ENCODE results near the gene ST8SIA2. TPM values are rescaled to one million over a fixed set of nuclear protein-coding genes. Genes with fewer than 3 reads are reported as not detected.

ST8SIA2 gene
- polyA plus RNA-seq (2012; ENCODE audit: insufficient read length, low read depth), result not detected

DNA sequence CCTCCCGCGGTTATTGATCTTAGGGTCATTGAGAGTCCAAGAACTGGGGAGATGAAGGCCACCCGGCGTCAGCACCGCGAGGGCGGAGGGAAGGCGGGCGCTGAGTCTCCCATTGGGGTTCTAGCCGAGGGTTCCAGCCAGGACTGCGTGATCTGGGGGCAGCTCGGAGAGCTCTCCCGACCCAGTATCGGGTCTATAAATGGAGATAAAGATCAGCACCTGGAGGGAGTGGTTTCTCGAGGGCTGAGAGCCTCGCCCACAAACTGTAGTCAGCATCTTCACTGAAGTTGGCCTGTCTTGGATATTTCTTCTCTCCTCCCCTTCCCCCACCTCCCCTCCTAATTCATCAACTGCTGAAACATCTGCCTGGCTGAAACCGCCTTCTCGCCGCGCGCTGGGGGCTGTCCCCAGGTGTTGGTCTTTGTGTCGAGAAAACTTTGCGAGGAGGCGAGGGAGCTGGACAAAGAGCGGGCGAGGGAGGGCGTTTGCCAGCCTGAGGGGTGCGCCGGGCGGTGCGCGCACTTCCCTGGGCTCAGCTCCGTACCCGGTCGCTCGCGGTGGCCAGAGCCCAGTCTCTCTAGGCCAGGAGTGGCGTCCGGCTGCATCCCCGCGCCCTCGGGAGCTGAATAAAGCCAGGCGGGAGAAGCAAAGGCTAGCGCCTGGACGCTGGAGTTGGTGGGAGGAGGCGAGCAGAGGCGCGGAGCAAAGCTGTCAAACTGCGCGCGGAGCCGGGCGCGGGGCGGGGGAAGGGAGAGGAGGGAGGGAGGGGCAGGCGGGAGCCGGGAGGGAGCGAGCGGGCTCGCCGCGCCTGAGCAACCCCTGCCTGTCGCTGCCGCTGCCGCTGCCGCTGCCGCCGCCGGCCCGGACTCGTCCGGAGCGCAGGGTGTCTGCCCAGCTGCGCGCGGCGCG lies at the start of gene ST8SIA2:
Gene ST8SIA2 (plus strand): TSS at position 811 of the 909 bp plus-strand sequence. CDS start 184 bp downstream, outside the sequence.
- no peak for TF ChIP-seq FOXP2 (optimal IDR thresholded peaks at IDR 0.05; ENCODE audit: borderline replicate concordance, extremely low read depth, extremely low read length, insufficient read depth)
- TF ChIP-seq POLR2AphosphoS5 (IDR thresholded peaks at IDR 0.05; ENCODE audit: low read depth, low read length), result no peak
- TF ChIP-seq REST (IDR thresholded peaks at IDR 0.05; ENCODE audit: insufficient read depth in 1 of 2, low read depth in 2 of 2, low read length in 2 of 2), result no peak
- TF ChIP-seq TAF1 (IDR thresholded peaks at IDR 0.05; ENCODE audit: borderline replicate concordance, insufficient read depth, low read length), result no peak
- no peak for TF ChIP-seq SIN3A (IDR thresholded peaks at IDR 0.05; ENCODE audit: borderline replicate concordance, insufficient read depth, low read length)

GRCh38 chr15:92343924-92344643 lies 49.6 kb upstream of the ST8SIA2 start:
- no peak for TF ChIP-seq POLR2AphosphoS5 (IDR thresholded peaks at IDR 0.05; ENCODE audit: low read depth, low read length)
- TF ChIP-seq SIN3A (IDR thresholded peaks at IDR 0.05; ENCODE audit: borderline replicate concordance, insufficient read depth, low read length), result no peak
- TF ChIP-seq FOXP2 (optimal IDR thresholded peaks at IDR 0.05; ENCODE audit: borderline replicate concordance, extremely low read depth, extremely low read length, insufficient read depth), result no peak
- TF ChIP-seq TAF1 (IDR thresholded peaks at IDR 0.05; ENCODE audit: borderline replicate concordance, insufficient read depth, low read length), result no peak
- TF ChIP-seq REST (IDR thresholded peaks at IDR 0.05; ENCODE audit: insufficient read depth in 1 of 2, low read depth in 2 of 2, low read length in 2 of 2), result no peak

DNA sequence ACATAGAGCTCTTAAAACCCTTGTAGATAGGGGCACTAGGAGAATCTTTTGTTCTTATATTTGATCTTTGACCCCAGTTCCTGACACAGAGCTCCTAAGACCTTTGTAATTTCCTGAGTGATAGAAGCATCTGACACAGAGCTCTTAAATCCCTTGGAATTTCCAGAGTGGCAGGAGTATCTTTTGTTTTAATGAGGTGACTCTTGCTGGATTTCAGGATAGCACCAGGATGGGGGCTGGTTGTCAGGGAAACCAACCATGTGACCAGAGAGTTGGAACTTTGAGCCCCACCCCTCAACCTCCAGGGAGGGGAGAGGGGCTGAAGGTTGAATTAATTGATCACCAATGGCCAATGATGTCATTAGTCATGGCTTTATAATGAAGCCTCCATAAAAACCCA lies 47.6 kb upstream of the ST8SIA2 start:
- TF ChIP-seq SIN3A (IDR thresholded peaks at IDR 0.05; ENCODE audit: borderline replicate concordance, insufficient read depth, low read length) (no peak), TAF1 (IDR thresholded peaks at IDR 0.05; ENCODE audit: borderline replicate concordance, insufficient read depth, low read length) (no peak), FOXP2 (optimal IDR thresholded peaks at IDR 0.05; ENCODE audit: borderline replicate concordance, extremely low read depth, extremely low read length, insufficient read depth) (no peak), REST (IDR thresholded peaks at IDR 0.05; ENCODE audit: insufficient read depth in 1 of 2, low read depth in 2 of 2, low read length in 2 of 2) (no peak), POLR2AphosphoS5 (IDR thresholded peaks at IDR 0.05; ENCODE audit: low read depth, low read length) (no peak)

- TF ChIP-seq FOXP2 (optimal IDR thresholded peaks at IDR 0.05; ENCODE audit: borderline replicate concordance, extremely low read depth, extremely low read length, insufficient read depth), result no peak
Measured at GRCh38 chr15:92355307-92355706, 38.4 kb upstream of the ST8SIA2 start.

- no peak for TF ChIP-seq POLR2AphosphoS5 (IDR thresholded peaks at IDR 0.05; ENCODE audit: low read depth, low read length)
- TF ChIP-seq REST (IDR thresholded peaks at IDR 0.05; ENCODE audit: insufficient read depth in 1 of 2, low read depth in 2 of 2, low read length in 2 of 2), result no peak
- no peak for TF ChIP-seq SIN3A (IDR thresholded peaks at IDR 0.05; ENCODE audit: borderline replicate concordance, insufficient read depth, low read length)
- TF ChIP-seq FOXP2 (optimal IDR thresholded peaks at IDR 0.05; ENCODE audit: borderline replicate concordance, extremely low read depth, extremely low read length, insufficient read depth), result no peak
- no peak for TF ChIP-seq TAF1 (IDR thresholded peaks at IDR 0.05; ENCODE audit: borderline replicate concordance, insufficient read depth, low read length)
Measured at GRCh38 chr15:92361321-92362000, 32.2 kb upstream of the ST8SIA2 start.
